Putamen (tissue), 1 donor: Measurements from ENCODE around the gene CD300LD.
"Not testable (repeated sequence)": the region's sequence is repeated elsewhere in the genome, so short reads cannot be mapped to it uniquely, and the experiment has no call there.

ENCODE experiments used
- DNase-seq: peaks from one replicate; pipeline ENCODE4 v3.0.0-alpha.2; 2016; ENCODE audit warnings: low spot score

CD300LD gene

DNA sequence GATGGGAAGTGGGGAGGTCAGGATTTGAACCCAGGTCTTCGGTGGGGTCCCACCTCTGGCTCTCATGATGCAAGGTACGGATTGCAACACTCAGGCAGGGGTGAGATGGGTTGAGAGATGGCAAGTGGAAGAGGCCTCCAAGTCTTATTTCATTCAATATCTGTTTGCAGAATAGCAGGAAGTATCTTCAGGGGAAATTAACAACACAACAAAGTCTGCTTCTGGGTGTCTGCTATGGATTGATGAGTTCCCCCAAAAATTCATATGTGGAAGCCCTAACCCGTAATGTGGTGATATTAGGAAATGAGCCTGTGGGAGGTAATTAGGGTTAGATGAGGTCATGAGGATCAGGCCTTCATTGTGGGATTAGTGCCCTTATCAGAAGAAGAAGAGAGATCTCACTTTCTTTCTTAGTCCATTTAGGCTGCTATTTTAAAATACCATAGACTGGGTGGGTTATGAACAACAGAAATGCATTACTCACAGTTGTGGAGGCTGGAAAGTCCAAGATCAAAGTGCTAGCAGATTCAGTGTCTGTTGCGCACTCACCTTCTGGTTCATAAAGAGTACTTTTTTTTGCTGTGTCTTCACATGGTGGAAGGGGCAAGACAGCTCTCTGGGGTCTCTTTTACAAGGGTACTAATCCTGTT lies 20.3 kb downstream of the CD300LD start:
- DNase-seq = no peak

DNA sequence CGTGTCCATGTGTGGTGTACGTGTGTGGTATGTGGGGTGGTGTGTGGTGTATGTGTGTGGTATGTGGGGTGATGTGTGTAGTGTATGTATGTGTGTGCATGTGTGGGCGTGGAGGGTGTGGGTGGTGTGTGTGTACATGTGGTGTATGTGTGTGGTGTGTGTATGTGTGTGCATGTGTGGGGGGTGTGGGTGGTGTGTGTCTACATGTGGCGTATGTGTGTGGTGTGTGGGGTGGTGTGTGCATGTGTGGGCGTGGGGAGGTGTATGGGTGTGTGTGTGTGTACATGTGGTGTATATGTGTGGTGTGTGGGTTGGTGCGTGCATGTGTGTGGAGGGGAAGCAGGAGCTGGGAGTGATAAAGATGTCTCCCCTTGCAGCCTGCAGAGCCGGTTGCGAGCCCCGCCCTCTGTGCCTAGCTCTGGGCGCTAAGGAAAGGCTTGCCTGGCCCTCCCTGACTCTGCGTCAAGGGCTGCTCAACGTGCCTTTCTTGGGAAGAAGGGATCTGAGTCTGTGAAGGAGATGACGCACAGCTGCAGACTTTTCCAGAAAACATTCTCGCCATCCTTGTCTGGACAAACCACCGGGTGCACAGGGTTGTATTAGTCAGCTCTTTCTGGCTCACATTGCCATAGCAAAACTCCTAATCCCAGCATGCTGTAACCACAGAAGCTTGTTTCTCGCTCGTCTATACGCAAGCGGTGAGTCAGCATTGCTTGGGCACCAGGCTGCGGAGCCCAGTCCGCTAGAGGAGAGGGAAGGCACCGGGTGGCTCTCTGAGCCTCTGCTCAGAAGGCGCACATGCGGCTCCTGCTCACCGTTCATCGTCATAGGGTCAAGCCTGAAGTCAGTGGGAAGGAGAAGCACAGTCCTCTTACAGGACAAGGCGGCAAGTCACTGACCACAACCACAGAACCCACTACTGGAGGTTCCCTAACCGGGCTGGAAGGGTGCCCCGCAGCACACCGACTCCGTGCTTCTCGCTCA lies 22.8 kb downstream of the CD300LD start:
- DNase-seq = no peak

DNA sequence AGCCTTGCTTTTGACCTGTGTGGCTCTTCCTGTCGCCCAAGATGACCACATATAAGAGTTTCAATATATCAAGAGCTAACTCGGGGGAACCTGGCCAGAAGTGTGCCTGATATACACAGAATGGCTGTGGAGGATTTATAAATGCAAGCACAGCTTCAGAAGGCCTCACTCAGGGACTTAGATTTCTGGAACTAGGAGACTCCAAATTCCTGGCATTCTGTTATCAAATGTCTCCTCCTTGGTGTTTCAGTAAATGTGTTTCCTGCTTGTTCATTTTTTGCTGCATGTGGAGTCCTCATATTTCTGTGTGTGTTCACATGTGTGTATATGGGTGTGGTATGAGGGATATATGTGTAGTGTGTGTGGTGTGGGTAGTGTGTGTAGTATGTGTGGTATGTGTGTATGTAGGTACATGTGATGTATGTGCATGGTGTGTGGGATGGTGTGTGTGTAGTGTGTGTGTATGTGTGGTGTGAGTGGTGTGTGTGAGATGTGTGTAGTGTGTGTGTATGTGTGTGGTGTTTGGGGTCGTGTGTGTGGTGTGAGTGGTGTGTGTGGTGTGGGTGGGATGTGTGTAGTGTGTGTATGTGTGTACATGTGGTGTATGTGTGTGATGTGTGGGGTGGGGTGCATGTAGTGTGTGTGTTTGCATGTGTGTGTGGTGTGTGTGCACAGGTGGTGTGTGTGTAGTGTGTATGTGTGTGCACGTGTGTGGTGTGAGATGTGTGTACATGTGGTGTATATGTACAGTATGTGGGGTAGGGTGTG lies 23.8 kb downstream of the CD300LD start:
- DNase-seq = no peak

DNA sequence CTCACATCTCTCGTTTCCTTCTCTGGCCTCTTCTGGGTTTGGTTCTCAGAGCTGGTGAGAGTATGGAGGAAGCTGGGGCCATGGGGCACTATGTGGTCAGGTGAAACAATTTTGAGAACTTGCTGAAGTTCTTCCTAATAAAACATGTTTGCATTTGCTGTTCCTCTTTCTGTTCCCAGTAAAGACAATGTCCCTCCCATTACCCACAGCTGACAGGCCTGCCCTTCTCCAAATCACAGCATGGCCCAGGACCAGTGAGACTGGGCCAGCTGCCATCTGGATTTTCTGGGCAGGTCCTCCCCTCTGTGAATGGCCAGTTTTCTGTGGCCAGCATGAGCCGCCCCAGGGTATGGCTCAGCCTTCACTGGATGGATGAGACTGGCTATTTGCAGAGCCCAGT lies 24.7 kb downstream of the CD300LD start, which contains the start of gene CD300H:
Gene CD300H (minus strand): TSS at position 113 of the 400 bp plus-strand sequence.
- no peak for DNase-seq

GRCh38 chr17:74566132-74566753 lies 25.8 kb downstream of the CD300LD start:
- no peak for DNase-seq

- DNase-seq = no peak
These were observed 27.0 kb downstream of the CD300LD start for GRCh38 chr17:74565126-74565525.

- no peak for DNase-seq
These were observed 28.7 kb downstream of the CD300LD start for GRCh38 chr17:74563358-74563757.

DNA sequence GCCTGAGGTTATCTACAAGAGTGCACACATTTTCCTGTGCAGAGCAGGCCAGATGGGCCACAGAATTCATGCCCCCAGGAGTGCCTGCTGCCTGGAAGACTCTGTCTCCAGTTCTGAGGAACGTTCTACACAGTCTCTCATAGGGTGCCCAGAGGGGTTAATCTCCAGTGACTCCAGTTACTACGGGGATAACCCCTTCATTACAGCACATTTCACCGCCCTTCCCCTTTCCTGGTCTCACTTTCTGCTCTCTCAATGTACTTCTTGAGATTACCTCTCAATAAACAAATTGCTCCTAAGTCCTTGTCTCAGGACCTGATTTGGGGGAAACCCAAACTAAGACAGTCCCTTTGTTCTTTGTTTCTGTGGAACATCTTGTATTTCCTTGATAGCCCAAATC lies 30.5 kb downstream of the CD300LD start:
- DNase-seq = no peak

DNA sequence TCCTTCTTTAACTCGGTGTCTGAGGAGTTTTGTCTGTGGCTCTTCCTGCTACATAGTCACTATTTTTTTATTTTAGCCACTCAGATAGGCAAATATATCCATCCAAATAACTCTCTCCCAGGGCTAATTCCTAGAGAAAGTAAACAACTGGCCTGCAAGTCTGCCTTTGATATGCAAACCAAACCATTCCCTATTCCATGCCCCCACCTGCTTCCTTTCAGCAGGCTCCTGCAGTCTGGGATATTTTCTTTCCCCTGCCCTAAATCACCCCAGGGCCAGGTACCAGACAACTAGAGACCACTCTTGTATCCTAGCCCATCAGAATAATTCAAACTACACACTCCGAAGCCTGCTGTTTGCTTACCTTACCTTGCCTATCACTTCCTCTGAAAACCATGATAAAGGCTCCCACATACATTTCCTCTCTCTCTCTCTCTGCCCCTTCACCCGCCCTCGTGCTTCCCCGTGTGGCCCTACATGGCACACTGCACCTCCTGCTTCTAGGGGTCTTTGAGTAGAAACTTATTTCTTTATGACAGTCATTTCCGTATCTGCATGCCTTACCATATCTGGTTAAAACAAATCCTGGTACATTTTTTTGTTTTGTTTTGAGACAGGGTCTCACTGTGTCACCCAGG lies 33.1 kb downstream of the CD300LD start:
- no peak for DNase-seq

GRCh38 chr17:74558402-74558801 lies 33.7 kb downstream of the CD300LD start:
- DNase-seq = not testable (repeated sequence)

DNA sequence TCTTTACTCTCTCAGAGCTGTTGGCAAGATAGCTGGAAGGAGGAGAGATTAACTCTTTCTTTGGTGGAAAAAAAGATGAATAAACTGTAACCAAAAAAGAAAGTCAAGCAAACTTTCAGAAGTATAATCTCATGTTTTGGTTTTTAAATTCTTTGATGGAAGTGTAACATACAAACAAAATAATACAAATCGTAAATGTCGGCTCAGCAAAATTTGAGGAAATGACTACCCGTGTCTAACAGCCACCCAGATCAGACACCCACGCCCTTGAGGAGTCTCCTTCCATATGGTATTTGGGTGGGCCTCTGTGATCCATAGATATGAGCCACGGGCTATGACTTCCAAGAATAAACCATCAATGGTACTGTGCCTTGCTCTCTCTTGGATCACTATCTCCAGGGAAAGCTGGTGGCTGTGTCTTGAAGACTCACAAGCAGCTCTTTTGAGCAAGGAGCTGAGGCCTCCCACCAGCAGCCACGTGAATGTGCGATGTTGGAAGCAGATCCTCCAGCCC lies 36.6 kb downstream of the CD300LD start:
- no peak for DNase-seq

DNA sequence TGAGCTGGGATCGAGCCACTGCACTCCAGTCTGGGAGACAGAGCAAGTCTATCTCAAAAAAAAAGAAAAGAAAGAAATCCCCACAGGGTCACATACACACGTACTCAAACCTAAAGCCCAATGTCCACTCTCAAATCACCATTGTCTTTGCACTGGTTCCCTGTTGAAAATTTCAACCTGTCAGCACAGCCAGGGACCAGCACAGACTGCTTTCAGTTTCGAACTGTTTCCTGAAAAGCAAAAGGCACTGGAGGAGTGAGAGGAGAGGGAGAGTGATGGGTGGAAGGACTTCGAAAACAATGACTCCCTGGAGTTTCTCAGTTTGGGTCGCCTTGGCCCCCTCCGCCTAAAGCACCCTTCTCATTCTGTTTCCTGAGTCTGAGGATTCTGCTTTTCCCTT lies 37.2 kb downstream of the CD300LD start:
- no peak for DNase-seq

GRCh38 chr17:74552037-74552436 lies 40.0 kb downstream of the CD300LD start:
- DNase-seq = no peak

- DNase-seq = no peak
These were observed 41.5 kb downstream of the CD300LD start for GRCh38 chr17:74550602-74551001.

GRCh38 chr17:74549343-74549742 lies 42.7 kb downstream of the CD300LD start:
- DNase-seq = no peak

DNA sequence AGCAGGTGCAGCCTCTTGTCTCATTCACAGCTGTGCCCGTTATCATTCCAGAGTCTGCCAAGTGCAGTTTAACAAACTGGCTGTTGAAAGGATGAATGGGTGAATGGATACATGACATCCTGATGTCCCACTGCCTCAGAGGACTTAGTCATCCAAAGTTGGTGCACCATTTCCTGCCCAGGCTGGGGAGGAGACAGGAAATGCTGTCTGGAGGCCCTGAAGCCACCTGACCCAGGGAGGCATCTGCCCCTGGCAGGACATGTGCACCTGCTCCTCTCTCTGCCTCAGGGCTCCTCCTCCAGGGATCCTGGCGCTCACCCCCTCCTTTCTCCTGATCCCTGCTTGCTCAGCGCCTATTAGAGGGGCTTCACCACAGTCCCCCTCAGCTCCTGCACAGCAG lies 44.3 kb downstream of the CD300LD start:
- no peak for DNase-seq

DNA sequence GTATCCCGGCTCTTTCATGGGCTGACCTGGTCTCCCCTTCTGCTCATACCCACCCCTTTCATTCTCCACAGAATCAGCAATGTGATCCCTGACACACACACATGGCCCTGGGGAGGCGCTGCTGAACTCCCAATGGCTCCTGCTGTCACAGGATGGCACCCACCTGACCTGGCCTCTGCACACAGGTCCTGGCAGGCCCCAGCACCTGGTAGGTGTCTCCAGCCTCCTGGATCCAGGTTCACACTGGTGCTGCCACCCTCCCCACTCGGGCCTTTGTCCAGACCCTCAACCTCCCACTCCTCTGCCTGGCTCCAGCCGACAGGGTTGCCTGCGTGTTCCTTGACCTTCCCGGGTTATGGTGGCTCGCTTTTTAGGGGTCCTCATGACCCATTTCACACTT lies 44.8 kb downstream of the CD300LD start:
- no peak for DNase-seq

- DNase-seq = no peak
These were observed 45.5 kb downstream of the CD300LD start for GRCh38 chr17:74546586-74546985.

- DNase-seq = no peak
These were observed 46.2 kb downstream of the CD300LD start, which contains the start of gene CD300C for GRCh38 chr17:74545843-74546230. TSS of gene CD300C (minus strand) at chr17:74546115. CDS start at chr17:74545782, 333 bp downstream.

DNA sequence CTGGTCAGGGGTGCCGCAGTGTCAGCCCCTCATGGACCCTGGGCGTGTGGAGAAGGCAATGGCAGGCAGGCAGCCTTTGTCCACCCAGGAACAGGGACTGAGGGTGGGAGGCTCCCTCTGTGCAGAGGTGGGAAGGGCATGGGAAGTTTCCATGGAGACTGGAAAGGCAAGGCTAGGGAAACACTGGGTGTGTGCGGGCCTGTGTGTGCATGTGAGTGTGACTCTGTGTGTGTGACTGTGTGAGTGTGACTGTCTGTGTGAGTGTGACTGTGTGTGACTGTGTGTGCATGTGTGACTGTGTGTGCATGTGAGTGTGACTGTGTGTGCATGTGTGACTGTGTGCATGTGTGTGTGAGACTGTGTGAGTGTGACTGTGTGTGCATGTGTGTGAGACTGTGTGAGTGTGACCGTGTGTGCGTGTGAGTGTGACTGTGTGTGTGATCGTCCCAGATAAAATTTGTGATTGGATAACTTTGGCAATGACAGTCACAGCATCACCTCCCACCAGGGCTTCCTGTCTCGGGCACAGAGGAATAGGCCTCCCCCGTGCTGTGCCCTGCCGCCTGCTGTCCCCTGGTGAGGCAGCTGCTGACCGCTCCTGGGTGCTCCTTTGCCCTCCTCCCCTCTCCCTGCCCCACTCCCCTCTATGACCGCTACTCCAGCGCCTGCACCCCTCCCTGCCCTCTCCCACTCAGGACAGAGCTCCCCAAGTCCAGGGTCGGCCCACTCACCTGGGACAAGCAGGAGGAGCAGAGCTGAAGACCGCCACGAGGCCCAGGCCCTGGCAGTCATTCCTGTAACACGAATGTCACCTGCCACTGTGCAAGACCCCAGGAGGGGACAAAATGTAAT lies 46.9 kb downstream of the CD300LD start:
- no peak for DNase-seq
